Gastrocnemius medialis (tissue), 4 donors: ENCODE results near the gene NOL4L. TPM values are rescaled to one million over a fixed set of nuclear protein-coding genes. Genes with fewer than 3 reads are reported as not detected.

Source experiments
- ATAC-seq, 2 donors: fragments of 150-250 bp; one replicate each; pipeline ENCODE4 v1.9.1; 2016
- DNase-seq, 2 donors: peaks; one replicate each; pipeline ENCODE4 v3.0.0-alpha.2; 2019
- H3K27ac ChIP-seq, 4 donors: fragments of 200-600 bp; sonication (generic); 1 replicate in 1 of 4; 2 replicates in 3 of 4; pipeline ENCODE4 v1.5.1; 2016 to 2018; ENCODE audit warnings: mild to moderate bottlenecking in 2 of 4, moderate library complexity in 1 of 4
- H3K27me3 ChIP-seq, 3 donors: fragments of 200-600 bp; sonication (generic) in 2 of 3; 1 replicate in 1 of 3; 2 replicates in 2 of 3; pipeline versions ENCODE4 v1.5.1 to v1.6.0; 2016 to 2019; ENCODE audit warnings: mild to moderate bottlenecking in 1 of 3, moderate library complexity in 1 of 3
- H3K36me3 ChIP-seq, 2 donors: fragments of 200-600 bp; sonication (generic) in 1 of 2; one replicate each; pipeline ENCODE4 v1.5.1; 2017 to 2018
- H3K4me1 ChIP-seq, 2 donors: fragments of 200-600 bp; sonication (generic) in 1 of 2; one replicate each; pipeline ENCODE4 v1.5.1; 2016 to 2017; ENCODE audit warnings: mild to moderate bottlenecking in 2 of 2
- H3K4me3 ChIP-seq, 4 donors: fragments of 200-600 bp; sonication (generic) in 3 of 4; 1 replicate in 1 of 4; 2 replicates in 3 of 4; pipeline ENCODE4 v1.5.1; 2016 to 2019; ENCODE audit warnings: mild to moderate bottlenecking in 2 of 4
- H3K9me3 ChIP-seq, 3 donors: fragments of 200-600 bp; sonication (generic) in 2 of 3; 1 replicate in 1 of 3; 2 replicates in 2 of 3; pipeline ENCODE4 v1.5.1; 2016 to 2019
- POLR2A ChIP-seq, 2 donors: fragments of 450-650 bp; IDR thresholded peaks; one replicate each; pipeline ENCODE4 v1.6.1; 2017; ENCODE audit warnings: antibody characterized with exemption in 2 of 2, mild to moderate bottlenecking in 2 of 2, moderate library complexity in 2 of 2
- in situ Hi-C, 4 donors: fragments of 200-750 bp; cut with MboI; loops; one replicate each; pipeline versions ENCODE4 v1.15.0 to v1.8.0; 2017; ENCODE audit warnings: low sequenced_read_pairs in 4 of 4
- intact Hi-C: fragments of 100-400 bp; cut with DNase I; formaldehyde crosslinking; loops from one replicate; pipeline ENCODE4 v1.15.1; 2023; ENCODE audit warnings: low total_unique reads
- total RNA-seq, 4 donors: library from RNA; depleted of rRNA; stranded (reverse); fragments of >200 nt; gene quantifications; one replicate each; pipeline versions ENCODE4 v1.1.0 to v1.2.3, GENCODE V29; 2016
- TF ChIP-seq, protein P1 (sequence below), 5 experiments: fragments of 450-650 bp in 3 of 5; fragments of 200-600 bp in 2 of 5; sonication (generic) in 2 of 5; IDR thresholded peaks in 4 of 5; conservative IDR thresholded peaks in 1 of 5; 1 replicate in 4 of 5; 2 replicates in 1 of 5; pipeline ENCODE4 v1.5.1; 2016 to 2019; ENCODE audit warnings: antibody characterized with exemption in 5 of 5, mild to moderate bottlenecking in 3 of 5, moderate library complexity in 3 of 5

The NOL4L gene
- total RNA-seq, 4 donors from 2014 or later: 1.4 to 1.9 (median 1.7) TPM

DNA sequence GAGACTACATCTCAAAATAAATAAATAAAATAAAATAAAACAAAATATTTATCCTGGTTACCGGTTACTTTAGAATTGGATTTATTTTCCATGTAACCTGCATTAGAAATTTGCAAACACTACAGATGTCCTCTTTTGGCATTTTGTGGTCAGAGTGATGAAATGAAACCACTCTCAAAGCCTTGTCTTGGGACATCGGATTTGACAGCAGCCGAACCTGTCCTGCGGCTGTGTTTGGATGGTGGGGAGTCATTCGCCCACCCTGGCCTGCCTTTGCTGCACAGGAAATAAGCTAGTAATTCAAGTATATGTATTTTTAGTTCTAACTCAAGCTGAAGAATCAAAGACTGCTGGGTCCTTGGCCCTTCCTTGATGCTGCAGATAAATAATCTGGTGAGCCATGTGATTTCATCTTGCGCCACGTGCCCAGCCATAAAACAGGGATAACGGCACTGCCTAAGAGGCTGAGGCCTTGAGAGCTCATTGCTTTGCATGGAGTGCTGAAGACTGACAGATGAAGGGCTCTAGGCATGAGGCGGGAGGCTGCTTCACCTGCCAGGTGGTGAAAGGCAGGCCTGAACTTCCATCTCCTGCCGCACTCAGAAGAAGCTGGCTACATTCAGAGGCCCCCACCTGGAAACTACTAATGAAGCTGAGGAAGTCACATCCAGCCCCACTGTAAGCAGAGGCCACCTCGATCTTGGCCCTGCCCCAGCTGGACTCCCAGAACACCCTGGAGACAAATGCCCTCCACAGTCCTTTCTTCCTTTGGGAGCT is 76.9 kb downstream of the NOL4L start:
- in situ Hi-C loops: no loop called here
- intact Hi-C loops: no loop called here

DNA sequence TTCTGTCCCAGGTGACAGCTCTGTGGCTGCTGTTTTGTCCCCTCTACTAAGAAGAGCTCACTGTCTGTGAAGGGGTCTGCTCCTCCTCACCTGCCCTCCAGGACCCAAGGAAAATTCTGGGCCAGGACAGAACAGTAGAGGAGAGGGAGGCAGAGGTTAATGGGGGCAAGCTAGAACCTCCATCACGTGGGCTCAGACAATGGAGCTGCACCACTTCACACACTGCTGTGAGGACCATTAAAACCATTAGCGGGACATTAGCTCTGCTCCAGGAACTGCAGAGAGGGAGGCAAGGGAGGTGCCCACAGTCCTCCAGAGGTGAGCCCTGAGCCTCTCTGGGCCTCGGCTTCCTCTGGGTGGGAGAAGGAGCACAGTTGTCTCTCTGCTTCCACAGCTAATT is 78.4 kb downstream of the NOL4L start:
- H3K27ac ChIP-seq: no peak overlapping the region
- DNase-seq (no peak), ATAC-seq (no peak)
- no peaks in the 10 kb centered on the region for H3K4me1 ChIP-seq
- TF ChIP-seq, protein P1, sequence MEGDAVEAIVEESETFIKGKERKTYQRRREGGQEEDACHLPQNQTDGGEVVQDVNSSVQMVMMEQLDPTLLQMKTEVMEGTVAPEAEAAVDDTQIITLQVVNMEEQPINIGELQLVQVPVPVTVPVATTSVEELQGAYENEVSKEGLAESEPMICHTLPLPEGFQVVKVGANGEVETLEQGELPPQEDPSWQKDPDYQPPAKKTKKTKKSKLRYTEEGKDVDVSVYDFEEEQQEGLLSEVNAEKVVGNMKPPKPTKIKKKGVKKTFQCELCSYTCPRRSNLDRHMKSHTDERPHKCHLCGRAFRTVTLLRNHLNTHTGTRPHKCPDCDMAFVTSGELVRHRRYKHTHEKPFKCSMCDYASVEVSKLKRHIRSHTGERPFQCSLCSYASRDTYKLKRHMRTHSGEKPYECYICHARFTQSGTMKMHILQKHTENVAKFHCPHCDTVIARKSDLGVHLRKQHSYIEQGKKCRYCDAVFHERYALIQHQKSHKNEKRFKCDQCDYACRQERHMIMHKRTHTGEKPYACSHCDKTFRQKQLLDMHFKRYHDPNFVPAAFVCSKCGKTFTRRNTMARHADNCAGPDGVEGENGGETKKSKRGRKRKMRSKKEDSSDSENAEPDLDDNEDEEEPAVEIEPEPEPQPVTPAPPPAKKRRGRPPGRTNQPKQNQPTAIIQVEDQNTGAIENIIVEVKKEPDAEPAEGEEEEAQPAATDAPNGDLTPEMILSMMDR (IDR thresholded peaks at IDR 0.05 in 4 of 5, conservative IDR thresholded peaks at IDR 0.05 in 1 of 5): no peak
- no peak for TF ChIP-seq POLR2A (IDR thresholded peaks at IDR 0.05)
- in situ Hi-C loops (no loop called here), intact Hi-C loops (no loop called here)
- H3K27me3 ChIP-seq: no peaks in the 10 kb centered on the region
- H3K36me3 ChIP-seq: no peaks in the 10 kb centered on the region
- H3K4me3 ChIP-seq: no peak overlapping the region
- H3K9me3 ChIP-seq: no peaks in the 10 kb centered on the region

More for the DNA sequence above, 76.9 kb downstream of the NOL4L start:
- no peak overlapping the region for H3K27ac ChIP-seq
- TF ChIP-seq, protein P1 (IDR thresholded peaks at IDR 0.05 in 4 of 5, conservative IDR thresholded peaks at IDR 0.05 in 1 of 5): no peak
- TF ChIP-seq POLR2A (IDR thresholded peaks at IDR 0.05): no peak
- DNase-seq (no peak), ATAC-seq (no peak)
- no peaks in the 10 kb centered on the region for H3K27me3 ChIP-seq
- H3K9me3 ChIP-seq: no peaks in the 10 kb centered on the region
- no peak overlapping the region for H3K4me3 ChIP-seq
- H3K36me3 ChIP-seq: no peaks in the 10 kb centered on the region
- H3K4me1 ChIP-seq: no peaks in the 10 kb centered on the region

DNA sequence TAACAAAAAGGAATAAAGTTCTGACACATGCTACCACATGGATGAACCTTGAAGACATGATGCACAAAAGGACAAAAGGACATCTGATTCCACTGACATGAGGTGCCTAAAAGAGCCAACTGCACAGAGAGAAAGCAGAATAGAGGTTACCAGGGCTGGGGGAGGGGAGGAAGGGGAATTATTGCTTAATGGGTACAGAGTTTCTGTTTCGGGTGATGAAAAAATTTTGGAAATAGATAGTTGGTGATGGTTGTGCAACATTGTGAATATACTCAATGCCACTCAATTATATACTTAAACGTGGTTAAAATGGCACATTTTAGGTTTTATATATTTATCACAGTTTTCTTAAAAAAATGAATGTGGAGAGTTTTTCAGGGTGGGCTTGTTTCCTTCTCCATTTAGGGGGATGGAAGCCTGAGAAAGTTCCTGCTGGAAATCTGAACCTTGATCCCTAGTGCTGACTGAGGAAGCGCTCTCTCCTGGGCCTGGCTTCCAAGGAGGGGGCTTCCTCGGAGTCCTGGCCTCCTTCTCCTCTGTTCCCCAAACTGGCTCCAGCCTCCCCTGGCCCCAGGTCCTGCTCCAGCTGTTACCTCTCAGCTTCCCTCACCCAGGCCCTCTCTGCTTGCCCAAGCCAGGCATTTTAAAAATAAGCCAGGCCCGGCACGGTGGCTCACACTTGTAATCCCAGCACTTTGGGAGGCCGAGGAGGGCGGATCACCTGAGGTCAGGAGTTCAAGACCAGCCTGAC is 79.2 kb downstream of the NOL4L start:
- no peaks in the 10 kb centered on the region for H3K9me3 ChIP-seq
- DNase-seq (no peak), ATAC-seq (no peak)
- no peaks in the 10 kb centered on the region for H3K27me3 ChIP-seq
- H3K27ac ChIP-seq: no peak overlapping the region
- intact Hi-C loops (no loop called here), in situ Hi-C loops (no loop called here)
- TF ChIP-seq POLR2A (IDR thresholded peaks at IDR 0.05): no peak
- TF ChIP-seq, protein P1 (IDR thresholded peaks at IDR 0.05 in 4 of 5, conservative IDR thresholded peaks at IDR 0.05 in 1 of 5): no peak
- no peaks in the 10 kb centered on the region for H3K36me3 ChIP-seq
- no peaks in the 10 kb centered on the region for H3K4me1 ChIP-seq
- H3K4me3 ChIP-seq: no peak overlapping the region

DNA sequence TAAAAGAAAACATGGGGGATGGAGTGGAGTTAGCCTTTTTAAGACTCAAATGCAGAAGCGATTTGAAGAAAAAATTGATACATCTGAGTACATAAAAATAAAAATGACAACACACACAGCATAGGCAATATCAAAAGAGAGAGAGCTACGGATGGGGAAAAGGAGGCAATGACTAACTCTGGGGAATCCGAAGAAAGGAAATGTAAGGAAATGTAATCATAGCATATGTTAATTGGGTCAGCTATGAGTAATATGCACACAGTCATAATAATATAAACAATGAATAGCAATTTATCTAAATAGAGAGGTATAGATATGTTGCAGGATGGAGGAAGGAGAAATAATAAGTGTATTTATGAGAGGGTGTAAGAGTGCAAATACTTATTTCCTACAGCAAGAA is 83.4 kb downstream of the NOL4L start:
- no peak for ATAC-seq
- no peaks in the 10 kb centered on the region for H3K9me3 ChIP-seq
- in situ Hi-C loops (no loop called here), intact Hi-C loops (no loop called here)
- DNase-seq: no peak
- no peaks in the 10 kb centered on the region for H3K27me3 ChIP-seq
- peaks cover 0 to 3% of the 10 kb centered on the region in 2 donors for H3K4me1 ChIP-seq
- TF ChIP-seq POLR2A (IDR thresholded peaks at IDR 0.05): no peak
- TF ChIP-seq, protein P1 (IDR thresholded peaks at IDR 0.05 in 4 of 5, conservative IDR thresholded peaks at IDR 0.05 in 1 of 5): no peak
- H3K4me3 ChIP-seq: no peak overlapping the region
- H3K36me3 ChIP-seq: no peaks in the 10 kb centered on the region
- H3K27ac ChIP-seq: no peak overlapping the region
